ENCODE data around the gene R3HDM4.
"Not testable (repeated sequence)": the region's sequence is repeated elsewhere in the genome, so short reads cannot be mapped to it uniquely, and the experiment has no call there.

The R3HDM4 gene

DNA sequence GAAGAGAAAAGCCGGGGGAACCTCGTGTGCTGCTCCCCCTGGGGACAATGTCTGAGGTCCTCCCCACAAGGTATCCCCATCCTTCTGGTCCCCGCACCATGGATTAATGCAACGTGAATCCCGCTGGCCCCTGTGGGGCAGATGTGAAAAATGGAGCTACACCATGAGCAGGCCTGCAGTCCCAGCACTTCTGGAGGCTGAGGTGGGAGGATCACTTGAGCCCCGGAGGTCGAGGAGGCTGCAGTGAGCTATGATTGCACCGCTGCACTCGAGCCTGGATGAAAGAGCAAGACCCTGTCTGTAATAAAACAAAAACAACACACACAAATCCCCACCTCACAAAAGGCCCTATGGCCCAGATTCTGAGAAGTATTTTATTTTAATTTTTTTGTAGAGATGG lies 54.7 kb downstream of the R3HDM4 start:
- DNase-seq (ENCODE audit: low read depth in 2 of 2): no peak

GRCh38 chr19:855566-856120 lies 57.4 kb downstream of the R3HDM4 start:
- DNase-seq (ENCODE audit: low read depth in 2 of 2): no peak

DNA sequence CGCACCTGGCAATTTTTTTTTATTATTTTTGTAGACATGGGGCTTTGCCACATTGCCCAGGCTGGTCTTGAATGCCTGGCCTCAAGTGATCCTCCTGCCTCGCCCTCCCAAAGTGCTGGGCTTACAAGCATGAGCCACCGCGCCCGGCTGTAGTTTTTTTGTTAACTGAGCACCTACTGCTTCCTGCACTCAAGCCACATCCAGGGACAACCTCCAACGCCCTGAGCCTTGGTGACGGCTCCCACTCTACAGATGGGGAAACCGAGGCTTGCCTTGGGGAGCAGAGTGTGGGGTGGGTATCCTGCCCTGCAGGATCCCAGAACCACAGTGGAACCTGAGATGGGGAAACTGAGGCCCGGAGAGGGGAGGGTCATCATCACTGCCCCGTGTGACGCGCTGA lies 57.9 kb downstream of the R3HDM4 start:
- no peak for DNase-seq (ENCODE audit: low read depth in 2 of 2)

DNA sequence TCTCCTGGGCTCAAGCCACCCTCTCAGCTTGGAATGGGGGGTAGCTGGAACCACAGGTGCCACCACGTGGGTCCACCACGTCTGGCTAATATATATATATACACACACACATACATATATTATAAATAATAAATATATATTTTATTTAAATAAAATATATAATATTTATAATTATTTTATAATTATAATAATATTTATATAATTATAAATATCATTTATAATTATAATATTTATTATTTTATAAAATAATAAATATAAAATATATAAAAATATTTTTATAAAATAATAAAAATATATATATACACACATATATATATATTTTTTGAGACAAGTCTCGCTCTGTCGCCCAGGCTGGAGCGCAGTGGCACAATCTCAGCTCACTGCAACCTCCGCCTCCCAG lies 58.5 kb downstream of the R3HDM4 start:
- DNase-seq (ENCODE audit: low read depth in 2 of 2): no peak

- DNase-seq (ENCODE audit: low read depth in 2 of 2): not testable (repeated sequence)
These were observed 59.3 kb downstream of the R3HDM4 start for GRCh38 chr19:853614-854220.

- no peak for DNase-seq (ENCODE audit: low read depth in 2 of 2)
These were observed 59.9 kb downstream of the R3HDM4 start for GRCh38 chr19:853014-853585.

DNA sequence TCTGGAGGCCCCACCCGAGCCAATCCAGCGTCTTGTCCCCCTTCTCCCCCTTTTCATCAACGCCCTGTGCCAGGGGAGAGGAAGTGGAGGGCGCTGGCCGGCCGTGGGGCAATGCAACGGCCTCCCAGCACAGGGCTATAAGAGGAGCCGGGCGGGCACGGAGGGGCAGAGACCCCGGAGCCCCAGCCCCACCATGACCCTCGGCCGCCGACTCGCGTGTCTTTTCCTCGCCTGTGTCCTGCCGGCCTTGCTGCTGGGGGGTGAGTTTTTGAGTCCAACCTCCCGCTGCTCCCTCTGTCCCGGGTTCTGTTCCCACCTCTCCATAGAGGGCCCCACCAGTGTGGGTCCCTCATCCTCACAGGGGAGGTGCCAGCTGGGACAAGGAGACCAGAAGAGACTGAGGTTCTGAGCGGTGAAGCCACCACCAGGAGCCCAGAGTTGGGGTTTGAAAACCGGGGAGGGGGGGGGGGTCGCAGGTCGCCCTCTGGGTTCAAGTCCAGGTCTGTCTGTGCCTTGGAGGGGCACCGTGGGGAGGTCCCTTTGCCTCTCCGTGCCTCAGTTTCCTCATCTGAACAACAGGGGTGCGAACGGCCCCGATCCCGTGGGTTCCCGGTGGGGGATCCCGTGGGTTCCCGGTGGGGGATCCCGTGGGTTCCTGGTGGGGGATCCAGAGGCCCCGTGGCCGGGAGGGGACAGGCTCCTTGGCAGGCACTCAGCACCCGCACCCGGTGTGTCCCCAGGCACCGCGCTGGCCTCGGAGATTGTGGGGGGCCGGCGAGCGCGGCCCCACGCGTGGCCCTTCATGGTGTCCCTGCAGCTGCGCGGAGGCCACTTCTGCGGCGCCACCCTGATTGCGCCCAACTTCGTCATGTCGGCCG lies 60.6 kb downstream of the R3HDM4 start, which contains the start of gene ELANE:
Gene ELANE, plus strand, starts transcription at position 168 of the 878 bp plus-strand sequence. Its CDS starts 26 bp downstream, at position 194.
- no peak for DNase-seq (ENCODE audit: low read depth in 2 of 2)

DNA sequence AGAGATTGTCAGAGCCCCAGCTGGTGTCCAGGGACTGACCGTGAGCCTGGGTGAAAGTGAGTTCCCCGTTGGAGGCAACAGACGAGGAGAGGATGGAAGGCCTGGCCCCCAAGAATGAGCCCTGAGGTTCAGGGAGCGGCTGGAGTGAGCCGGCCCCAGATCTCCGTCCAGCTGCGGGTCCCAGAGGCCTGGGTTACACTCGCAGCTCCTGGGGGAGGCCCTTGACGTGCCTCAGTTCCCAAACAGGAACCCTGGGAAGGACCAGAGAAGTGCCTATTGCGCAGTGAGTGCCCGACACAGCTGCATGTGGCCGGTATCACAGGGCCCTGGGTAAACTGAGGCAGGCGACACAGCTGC lies 62.1 kb downstream of the R3HDM4 start:
- no peak for DNase-seq (ENCODE audit: low read depth in 2 of 2)

- DNase-seq (ENCODE audit: low read depth in 2 of 2): no peak
These were observed 62.6 kb downstream of the R3HDM4 start for GRCh38 chr19:850221-850978.

DNA sequence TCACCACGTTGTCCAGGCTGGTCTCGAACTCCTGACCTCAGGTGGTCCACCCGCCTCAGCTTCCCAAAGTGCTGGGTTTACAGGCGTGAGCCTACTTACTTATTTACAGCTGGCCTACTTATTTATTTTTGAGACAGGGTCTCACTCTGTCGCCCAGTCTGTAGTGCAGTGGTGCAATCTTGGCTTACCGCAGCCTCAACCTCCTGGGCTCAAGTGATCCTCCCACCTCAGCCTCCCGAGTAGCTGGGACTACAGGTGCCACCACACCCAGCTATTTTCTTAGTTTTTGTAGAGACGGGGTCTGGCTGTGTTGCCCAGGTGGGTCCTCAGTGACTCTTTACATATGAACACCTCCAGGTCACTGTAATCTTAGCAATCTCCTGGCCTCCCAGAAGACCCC lies 63.8 kb downstream of the R3HDM4 start:
- DNase-seq (ENCODE audit: low read depth in 2 of 2): not testable (repeated sequence)

- no peak for DNase-seq (ENCODE audit: low read depth in 2 of 2)
These were observed 64.6 kb downstream of the R3HDM4 start for GRCh38 chr19:848386-848921.
